GM12864 (cell line): Measurements from ENCODE around the gene CFAP92.
A peak's percentile ranks its signal among the peaks of the same experiment; 100 is the strongest.
"Not testable (repeated sequence)": the region's sequence is repeated elsewhere in the genome, so short reads cannot be mapped to it uniquely, and the experiment has no call there.

Source experiments
- DNase-seq: peaks from one replicate; pipeline ENCODE4 v3.0.0-alpha.2; 2011; ENCODE audit warnings: low read depth
- H3K4me3 ChIP-seq: 2 replicates; pipeline ENCODE4 v1.5.1; 2011; ENCODE audit warnings: mild to moderate bottlenecking, low read depth, low read length, control low read depth
- CTCF ChIP-seq: IDR thresholded peaks from 2 replicates; pipeline ENCODE4 v1.5.1; 2011; ENCODE audit warnings: low read depth, mild to moderate bottlenecking, moderate library complexity, low read length, control low read depth, inconsistent platforms; ENCODE audit errors: missing control alignments

CFAP92 gene

GRCh38 chr3:128870347-128870746 is 123.5 kb downstream of the CFAP92 start:
- H3K4me3 ChIP-seq, result no peak overlapping the region
- TF ChIP-seq CTCF, result no peak
- no peak for DNase-seq

DNA sequence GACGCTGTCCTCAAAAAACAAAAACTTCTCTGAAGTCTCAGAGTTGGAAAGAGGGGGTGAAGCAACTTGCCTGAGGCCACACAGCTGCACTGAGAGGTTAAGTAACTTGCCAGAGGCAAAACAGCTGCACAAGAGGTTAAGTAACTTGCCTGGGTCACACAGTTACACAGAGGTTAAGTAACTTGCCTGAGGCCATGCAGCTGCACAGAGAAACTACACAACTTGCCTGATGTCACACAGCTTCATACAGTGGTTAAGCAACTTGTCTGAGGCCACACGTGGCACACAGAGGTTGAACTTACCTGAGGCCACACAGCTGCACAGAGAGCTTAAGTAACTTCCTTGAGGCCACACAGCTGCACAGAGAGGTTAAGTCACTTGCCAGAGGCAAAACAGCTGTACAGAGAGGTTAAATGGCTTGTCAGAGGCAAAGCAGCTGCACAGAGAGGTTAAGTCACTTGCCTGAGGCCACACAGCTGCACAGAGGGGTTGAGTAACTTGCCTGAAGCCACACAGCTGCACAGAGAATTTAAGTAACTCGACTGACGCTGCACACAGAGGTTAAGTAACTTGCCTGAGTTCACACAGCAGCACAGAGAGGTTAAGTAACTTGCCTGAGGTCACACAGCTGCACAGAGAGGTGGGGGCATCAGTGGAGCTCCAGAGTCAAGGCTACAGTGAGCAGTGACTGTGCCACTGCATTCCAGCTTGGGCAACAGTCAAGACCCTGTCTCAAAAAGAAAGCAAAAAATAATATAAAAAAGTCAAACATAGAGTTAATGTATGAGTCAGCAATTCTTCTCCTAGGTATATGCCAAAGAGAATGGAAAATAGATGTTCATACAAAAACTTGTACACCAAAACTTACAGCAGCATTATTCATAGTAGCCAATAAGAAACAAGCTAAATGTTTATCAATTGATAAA is 126.4 kb downstream of the CFAP92 start:
- TF ChIP-seq CTCF, result no peak
- no peak for DNase-seq
- no peak overlapping the region for H3K4me3 ChIP-seq

DNA sequence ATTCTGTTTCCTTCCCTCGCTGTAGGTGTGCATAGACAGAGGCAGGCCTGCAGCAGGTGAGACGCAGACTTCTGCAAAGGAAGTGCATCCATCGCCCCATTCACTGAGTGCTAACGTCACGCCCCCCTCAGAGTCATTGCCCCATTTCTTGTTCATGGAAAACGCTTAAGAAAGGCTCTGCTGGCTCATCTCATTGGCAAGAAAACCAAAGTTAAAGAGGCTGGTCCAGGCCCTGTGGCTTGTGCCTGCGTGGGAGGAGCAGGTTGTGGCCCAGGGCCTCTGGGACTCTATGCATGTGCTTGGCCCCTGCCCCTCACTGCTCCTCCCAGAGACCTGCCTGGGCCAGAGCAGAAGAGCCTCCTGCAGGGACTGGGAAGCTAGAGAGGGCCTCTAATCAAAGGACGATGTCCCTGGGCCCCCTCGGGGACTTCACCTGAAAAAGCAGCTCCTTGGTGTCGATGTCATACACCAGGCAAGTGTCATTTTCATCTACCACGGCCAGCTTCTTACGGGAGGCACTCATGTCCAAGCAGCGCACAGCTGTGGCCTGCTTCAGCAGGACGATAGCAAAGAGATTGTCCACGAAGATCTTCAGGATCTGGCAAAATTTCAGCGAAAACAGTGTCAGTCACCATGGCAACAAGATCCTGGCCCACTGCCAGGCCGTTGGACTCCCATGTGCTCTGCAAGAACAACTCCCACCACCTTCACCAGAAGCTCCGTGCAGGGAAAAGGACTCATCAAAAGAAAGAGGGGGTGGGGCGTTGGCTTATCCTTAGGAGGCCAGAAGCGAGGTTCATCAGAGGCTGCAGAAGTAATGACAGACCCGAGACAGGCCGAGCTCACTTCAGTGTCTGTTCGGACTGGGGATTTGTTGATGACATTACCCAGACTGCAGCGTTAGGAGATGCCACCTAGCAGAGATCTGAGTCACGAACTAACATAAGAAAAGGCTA is 128.7 kb downstream of the CFAP92 start:
- DNase-seq, H3K4me3 ChIP-seq: not testable (repeated sequence)

DNA sequence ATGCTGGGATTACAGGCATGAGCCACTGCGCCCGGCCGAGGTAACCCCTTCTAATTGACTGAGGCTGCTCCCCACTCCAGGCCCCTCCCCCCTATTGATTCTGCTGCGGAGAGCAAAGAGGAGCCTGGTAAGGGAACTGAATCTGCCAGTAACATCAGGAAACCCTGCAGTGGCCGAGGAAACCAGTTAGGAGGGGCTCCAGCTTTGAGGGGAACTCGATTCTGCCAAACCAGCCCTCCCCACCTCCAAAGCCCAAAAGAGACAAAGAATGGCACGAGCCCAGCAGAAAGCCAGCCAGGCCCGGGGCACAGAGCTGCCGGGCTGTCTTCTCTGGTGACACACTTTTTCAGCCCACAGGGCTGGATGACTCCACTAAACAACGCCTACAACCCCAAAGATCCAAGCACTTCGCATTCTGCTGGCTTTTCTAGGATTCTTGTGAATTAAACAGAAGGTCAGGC is 129.5 kb downstream of the CFAP92 start:
- H3K4me3 ChIP-seq, result no peak overlapping the region
- TF ChIP-seq CTCF, result no peak
- DNase-seq, result no peak

DNA sequence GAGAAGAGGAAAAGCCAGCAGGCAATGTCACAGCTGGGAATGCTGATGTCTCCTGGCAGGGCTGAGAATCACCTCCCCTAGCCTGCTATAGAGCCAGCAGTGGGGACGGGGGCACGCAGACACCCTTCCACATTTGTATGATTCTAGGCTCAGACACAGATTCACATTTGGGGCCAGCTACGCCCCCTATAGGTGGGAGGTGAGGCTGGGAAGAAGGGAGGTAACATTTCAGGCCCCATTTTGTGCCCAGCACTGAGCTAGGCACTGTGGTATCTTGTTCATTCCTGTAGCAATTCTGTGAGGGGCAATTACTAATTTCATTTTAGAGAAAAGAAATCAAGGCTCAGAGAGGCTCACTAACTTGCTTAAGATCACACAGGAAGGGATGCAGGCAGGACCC is 130.3 kb downstream of the CFAP92 start:
- H3K4me3 ChIP-seq, result no peak overlapping the region
- peak; percentile 49 for TF ChIP-seq CTCF
- no peak for DNase-seq

DNA sequence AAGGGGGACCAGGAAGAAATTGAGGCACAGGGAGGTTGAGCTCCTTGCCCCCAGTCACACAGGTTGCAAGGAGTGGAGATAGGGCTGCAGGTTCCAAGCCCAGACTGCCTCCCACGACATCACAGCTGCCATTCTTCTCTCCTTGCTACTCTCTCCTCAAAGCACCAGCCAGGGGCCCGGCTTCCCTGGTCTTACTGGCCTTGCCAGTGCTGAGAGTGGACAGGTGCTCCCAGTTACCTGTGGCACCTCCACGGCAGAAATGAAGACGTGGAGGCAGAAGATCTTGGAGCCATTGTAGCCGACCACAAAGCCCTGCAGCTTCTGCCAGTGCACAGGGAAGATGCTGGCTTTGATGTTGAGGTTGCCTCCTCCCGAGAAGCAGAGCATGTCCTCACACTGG is 132.4 kb downstream of the CFAP92 start:
- H3K4me3 ChIP-seq, result no peak overlapping the region
- DNase-seq, result no peak
- no peak for TF ChIP-seq CTCF
